Body of pancreas (tissue), 4 donors: ENCODE results near the gene ADH5.

ENCODE experiments used
- POLR2A ChIP-seq, 3 donors: fragments of 450-650 bp; IDR thresholded peaks; one replicate each; pipeline ENCODE4 v1.6.1; 2016; ENCODE audit warnings: antibody characterized with exemption in 3 of 3, mild to moderate bottlenecking in 2 of 3
- TF ChIP-seq, protein P1 (sequence below), 7 experiments: fragments of 450-650 bp in 4 of 7; fragments of 200-600 bp in 3 of 7; sonication (generic) in 3 of 7; IDR thresholded peaks; one replicate each; pipeline ENCODE4 v1.5.1; 2016 to 2019; ENCODE audit warnings: antibody characterized with exemption in 7 of 7

DNA sequence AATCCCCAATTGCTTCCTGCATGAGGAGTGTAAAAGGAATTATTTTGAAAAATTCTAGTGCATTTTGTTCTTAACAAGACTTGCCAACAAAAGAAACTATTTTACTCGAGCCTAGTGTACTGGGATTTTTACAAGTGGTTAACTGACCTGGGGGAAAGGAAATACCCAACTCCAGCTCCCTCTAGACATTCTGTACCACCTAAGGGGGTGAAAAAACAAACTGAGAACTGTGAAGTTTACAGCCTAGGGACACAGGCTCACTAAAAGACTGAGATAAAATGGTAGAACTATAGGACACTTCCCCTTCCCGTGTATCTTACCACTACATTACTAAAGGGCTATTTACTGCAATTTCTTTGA lies 2.6 kb upstream of the ADH5 start:
- TF ChIP-seq, protein P1, sequence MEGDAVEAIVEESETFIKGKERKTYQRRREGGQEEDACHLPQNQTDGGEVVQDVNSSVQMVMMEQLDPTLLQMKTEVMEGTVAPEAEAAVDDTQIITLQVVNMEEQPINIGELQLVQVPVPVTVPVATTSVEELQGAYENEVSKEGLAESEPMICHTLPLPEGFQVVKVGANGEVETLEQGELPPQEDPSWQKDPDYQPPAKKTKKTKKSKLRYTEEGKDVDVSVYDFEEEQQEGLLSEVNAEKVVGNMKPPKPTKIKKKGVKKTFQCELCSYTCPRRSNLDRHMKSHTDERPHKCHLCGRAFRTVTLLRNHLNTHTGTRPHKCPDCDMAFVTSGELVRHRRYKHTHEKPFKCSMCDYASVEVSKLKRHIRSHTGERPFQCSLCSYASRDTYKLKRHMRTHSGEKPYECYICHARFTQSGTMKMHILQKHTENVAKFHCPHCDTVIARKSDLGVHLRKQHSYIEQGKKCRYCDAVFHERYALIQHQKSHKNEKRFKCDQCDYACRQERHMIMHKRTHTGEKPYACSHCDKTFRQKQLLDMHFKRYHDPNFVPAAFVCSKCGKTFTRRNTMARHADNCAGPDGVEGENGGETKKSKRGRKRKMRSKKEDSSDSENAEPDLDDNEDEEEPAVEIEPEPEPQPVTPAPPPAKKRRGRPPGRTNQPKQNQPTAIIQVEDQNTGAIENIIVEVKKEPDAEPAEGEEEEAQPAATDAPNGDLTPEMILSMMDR (IDR thresholded peaks at IDR 0.05): no peak
- TF ChIP-seq POLR2A (IDR thresholded peaks at IDR 0.05): no peak
